ENCODE measurements around the gene ANKRD44. TPM values are rescaled to one million over a fixed set of nuclear protein-coding genes. Genes with fewer than 3 reads are reported as not detected.

ANKRD44 gene
- total RNA-seq, 4 donors from 2014 or later, result 9.1 to 20.8 (median 14.9) TPM

- WGBS, 2 donors, result 45 to 55% methylated on average over 7 of the region's 7 CpGs
- no peak for TF ChIP-seq POLR2A (IDR thresholded peaks at IDR 0.05)
- TF ChIP-seq, protein P1, sequence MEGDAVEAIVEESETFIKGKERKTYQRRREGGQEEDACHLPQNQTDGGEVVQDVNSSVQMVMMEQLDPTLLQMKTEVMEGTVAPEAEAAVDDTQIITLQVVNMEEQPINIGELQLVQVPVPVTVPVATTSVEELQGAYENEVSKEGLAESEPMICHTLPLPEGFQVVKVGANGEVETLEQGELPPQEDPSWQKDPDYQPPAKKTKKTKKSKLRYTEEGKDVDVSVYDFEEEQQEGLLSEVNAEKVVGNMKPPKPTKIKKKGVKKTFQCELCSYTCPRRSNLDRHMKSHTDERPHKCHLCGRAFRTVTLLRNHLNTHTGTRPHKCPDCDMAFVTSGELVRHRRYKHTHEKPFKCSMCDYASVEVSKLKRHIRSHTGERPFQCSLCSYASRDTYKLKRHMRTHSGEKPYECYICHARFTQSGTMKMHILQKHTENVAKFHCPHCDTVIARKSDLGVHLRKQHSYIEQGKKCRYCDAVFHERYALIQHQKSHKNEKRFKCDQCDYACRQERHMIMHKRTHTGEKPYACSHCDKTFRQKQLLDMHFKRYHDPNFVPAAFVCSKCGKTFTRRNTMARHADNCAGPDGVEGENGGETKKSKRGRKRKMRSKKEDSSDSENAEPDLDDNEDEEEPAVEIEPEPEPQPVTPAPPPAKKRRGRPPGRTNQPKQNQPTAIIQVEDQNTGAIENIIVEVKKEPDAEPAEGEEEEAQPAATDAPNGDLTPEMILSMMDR (IDR thresholded peaks at IDR 0.05), result no peak
- H3K4me3 ChIP-seq (ENCODE audit: low read depth, poor library complexity, severe bottlenecking), result no peak overlapping the region
- intact Hi-C loops (cut with DNase I; ENCODE audit: low total_unique reads), result no loop called here
- no peak for DNase-seq (ENCODE audit: low spot score in 2 of 2)
These were observed 151.7 kb downstream of the ANKRD44 start for GRCh38 chr2:197158591-197159550.

DNA sequence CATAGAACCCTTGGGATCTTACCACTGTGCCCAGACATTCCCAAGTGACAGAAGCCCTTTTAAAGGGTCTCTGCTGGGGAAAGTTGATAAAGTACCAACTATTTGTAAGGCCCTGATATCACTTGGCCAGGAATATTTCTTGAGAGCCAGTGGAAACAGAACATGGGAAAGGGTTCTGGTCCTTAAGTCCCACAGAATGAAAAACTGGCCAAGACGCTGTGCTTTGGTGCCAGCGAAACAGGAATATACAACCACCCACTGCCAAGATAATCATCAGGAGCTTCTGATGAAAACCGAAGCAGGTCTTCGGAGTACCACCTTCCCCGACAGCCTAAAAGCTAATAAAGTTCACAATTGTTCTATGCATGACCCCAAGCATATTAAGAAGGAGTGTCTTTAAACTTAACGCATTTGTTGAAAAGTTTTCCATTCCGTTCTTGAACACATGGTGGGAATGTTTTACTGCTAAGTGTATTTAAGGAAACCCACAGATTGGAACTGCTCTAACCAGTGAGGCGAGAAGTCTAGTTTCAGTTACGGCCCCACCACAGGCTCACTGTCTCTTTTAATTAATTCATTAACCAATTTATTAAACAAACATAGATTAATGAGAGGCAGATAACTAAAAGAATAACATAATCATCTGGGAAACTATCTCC lies 152.6 kb downstream of the ANKRD44 start:
- no peak for TF ChIP-seq POLR2A (IDR thresholded peaks at IDR 0.05)
- TF ChIP-seq, protein P1 (IDR thresholded peaks at IDR 0.05), result no peak
- 65 to 71% methylated on average over 9 of the region's 9 CpGs for WGBS, 2 donors
- intact Hi-C loops (cut with DNase I; ENCODE audit: low total_unique reads), result no loop called here
- no peak for DNase-seq (ENCODE audit: low spot score in 2 of 2)
- H3K4me3 ChIP-seq (ENCODE audit: low read depth, poor library complexity, severe bottlenecking), result no peak overlapping the region

DNA sequence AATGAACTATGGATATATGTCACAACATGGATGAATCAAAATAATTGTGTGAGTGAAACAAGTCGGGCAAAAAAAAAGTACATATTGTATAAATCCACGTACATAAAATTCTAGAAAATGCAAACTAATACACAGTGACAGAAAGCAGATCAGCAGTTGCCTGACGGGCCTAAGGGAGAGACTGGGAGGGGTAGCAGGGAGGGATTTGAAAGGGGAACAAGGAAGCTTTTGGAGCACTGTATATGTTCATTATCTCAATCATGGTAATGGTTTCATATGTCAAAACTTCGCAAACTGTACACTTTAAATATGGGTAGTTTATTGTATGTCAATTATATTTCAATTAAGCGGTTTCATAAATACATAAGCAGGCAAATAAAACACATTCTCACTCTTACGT lies 153.8 kb downstream of the ANKRD44 start:
- no peak for TF ChIP-seq POLR2A (IDR thresholded peaks at IDR 0.05)
- TF ChIP-seq, protein P1 (IDR thresholded peaks at IDR 0.05), result no peak
- DNase-seq (ENCODE audit: low spot score in 2 of 2), result no peak
- no peak overlapping the region for H3K4me3 ChIP-seq (ENCODE audit: low read depth, poor library complexity, severe bottlenecking)
- intact Hi-C loops (cut with DNase I; ENCODE audit: low total_unique reads), result no loop called here
- 78 to 79% methylated on average over 6 of the region's 6 CpGs for WGBS, 2 donors

DNA sequence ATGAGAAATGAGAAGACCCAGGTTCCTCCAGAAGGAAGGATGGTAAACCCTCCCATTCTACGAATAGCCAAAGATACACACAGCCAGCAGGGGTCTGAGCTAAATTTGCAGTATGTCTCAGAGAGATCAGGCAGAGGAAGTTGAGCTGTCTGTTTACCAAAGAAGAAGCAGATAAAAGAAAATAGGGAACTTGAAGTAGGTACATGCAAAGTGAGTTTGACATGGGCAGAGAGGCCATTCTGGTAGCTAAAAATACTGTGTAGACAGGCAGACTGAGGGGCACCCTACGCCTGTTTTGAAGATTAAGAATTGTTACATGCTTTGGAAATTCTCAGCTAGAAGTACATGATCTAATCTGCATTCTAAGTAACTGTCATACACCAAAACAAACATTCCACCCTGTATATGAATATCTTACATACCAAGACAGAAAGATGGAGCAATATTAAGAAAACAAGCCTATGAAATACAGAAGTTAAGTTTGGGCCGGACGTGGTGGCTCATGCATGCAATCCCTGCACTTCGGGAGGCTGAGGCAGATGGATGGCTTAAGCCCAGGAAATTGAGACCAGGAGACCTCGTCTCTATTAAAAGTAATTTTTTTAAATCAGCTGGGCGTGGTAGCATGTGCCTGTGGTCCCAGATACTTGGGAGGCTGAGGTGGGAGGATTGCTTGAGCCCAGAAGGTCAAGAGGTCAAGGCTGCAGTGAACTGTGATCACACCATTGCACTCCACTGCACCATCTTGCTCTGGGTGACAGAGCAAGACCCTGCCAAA lies 157.9 kb downstream of the ANKRD44 start:
- TF ChIP-seq, protein P1 (IDR thresholded peaks at IDR 0.05), result no peak
- TF ChIP-seq POLR2A (IDR thresholded peaks at IDR 0.05), result no peak
- intact Hi-C loops (cut with DNase I; ENCODE audit: low total_unique reads), result no loop called here
- 75% methylated on average over 7 of the region's 7 CpGs for WGBS, 2 donors
- H3K4me3 ChIP-seq (ENCODE audit: low read depth, poor library complexity, severe bottlenecking), result no peak overlapping the region
- DNase-seq (ENCODE audit: low spot score in 2 of 2), result no peak

GRCh38 chr2:197149546-197149945 lies 161.0 kb downstream of the ANKRD44 start:
- no peak for DNase-seq (ENCODE audit: low spot score in 2 of 2)
- WGBS, 2 donors, result 94 to 96% methylated on average over 4 of the region's 4 CpGs
- TF ChIP-seq, protein P1 (IDR thresholded peaks at IDR 0.05), result no peak
- H3K4me3 ChIP-seq (ENCODE audit: low read depth, poor library complexity, severe bottlenecking), result no peak overlapping the region
- intact Hi-C loops (cut with DNase I; ENCODE audit: low total_unique reads), result no loop called here
